ENCODE measurements around the gene ROBO1. TPM values are rescaled to one million over a fixed set of nuclear protein-coding genes. Genes with fewer than 3 reads are reported as not detected.

Gene ROBO1
- total RNA-seq, 1 donor from 2014 or later, result 250 TPM

DNA sequence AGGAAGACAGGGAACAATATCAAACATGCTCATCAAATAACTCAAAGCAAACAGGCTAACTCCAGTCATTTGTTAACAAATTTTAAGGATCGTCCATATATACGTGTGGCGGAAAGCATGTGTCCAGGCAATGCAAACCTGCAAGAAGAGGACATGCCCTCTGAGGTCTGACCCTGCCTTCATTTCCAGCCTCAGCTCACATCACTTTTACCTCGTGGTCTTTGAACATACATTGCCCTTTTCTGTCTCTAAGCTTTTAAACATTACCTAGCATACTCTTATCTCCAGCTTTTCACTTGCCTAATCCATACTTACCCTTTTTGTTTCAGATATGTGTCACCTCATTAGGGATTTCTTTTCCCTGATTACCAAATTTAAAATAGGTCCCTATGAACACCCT, 944.4 kb downstream of the ROBO1 start:
- Mint-ChIP-seq H3K4me1 (ENCODE audit: unreplicated experiment) (peaks cover 5% of the 10 kb centered on the region), H3K27ac (ENCODE audit: unreplicated experiment) (no peak overlapping the region), H3K27me3 (ENCODE audit: unreplicated experiment) (peaks cover 2% of the 10 kb centered on the region), H3K9me3 (ENCODE audit: unreplicated experiment) (no peaks in the 10 kb centered on the region), H3K4me3 (ENCODE audit: unreplicated experiment) (no peak overlapping the region), H3K36me3 (ENCODE audit: low read depth, unreplicated experiment) (peaks cover 4% of the 10 kb centered on the region)
- TF ChIP-seq, protein P1, sequence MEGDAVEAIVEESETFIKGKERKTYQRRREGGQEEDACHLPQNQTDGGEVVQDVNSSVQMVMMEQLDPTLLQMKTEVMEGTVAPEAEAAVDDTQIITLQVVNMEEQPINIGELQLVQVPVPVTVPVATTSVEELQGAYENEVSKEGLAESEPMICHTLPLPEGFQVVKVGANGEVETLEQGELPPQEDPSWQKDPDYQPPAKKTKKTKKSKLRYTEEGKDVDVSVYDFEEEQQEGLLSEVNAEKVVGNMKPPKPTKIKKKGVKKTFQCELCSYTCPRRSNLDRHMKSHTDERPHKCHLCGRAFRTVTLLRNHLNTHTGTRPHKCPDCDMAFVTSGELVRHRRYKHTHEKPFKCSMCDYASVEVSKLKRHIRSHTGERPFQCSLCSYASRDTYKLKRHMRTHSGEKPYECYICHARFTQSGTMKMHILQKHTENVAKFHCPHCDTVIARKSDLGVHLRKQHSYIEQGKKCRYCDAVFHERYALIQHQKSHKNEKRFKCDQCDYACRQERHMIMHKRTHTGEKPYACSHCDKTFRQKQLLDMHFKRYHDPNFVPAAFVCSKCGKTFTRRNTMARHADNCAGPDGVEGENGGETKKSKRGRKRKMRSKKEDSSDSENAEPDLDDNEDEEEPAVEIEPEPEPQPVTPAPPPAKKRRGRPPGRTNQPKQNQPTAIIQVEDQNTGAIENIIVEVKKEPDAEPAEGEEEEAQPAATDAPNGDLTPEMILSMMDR (IDR thresholded peaks at IDR 0.05; ENCODE audit: unreplicated experiment), result no peak
- no peak for DNase-seq (ENCODE audit: low spot score)

DNA sequence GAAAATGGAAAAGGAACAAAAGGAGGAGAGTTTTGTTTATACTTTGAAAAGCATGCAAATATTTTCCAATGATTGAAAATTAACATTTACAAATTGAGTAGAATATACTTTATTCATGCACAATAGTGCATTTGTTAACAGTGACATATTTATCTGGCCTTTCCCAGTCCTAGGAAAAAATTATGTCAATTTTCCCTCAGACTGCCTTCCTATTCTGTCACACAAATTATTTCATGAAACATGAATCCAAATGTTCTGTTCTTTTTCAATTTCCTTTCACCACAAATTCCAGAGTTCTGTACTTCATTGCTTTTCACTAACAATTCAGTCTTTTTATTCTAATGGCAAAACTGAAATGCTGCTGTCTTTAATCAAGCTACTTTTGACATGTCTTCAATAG, 945.1 kb downstream of the ROBO1 start:
- Mint-ChIP-seq H3K27ac (ENCODE audit: unreplicated experiment) (no peak overlapping the region), H3K4me3 (ENCODE audit: unreplicated experiment) (no peak overlapping the region), H3K27me3 (ENCODE audit: unreplicated experiment) (peaks cover 2% of the 10 kb centered on the region), H3K4me1 (ENCODE audit: unreplicated experiment) (peaks cover 5% of the 10 kb centered on the region), H3K36me3 (ENCODE audit: low read depth, unreplicated experiment) (peaks cover 4% of the 10 kb centered on the region), H3K9me3 (ENCODE audit: unreplicated experiment) (no peaks in the 10 kb centered on the region)
- DNase-seq (ENCODE audit: low spot score), result no peak
- TF ChIP-seq, protein P1 (IDR thresholded peaks at IDR 0.05; ENCODE audit: unreplicated experiment), result no peak

DNA sequence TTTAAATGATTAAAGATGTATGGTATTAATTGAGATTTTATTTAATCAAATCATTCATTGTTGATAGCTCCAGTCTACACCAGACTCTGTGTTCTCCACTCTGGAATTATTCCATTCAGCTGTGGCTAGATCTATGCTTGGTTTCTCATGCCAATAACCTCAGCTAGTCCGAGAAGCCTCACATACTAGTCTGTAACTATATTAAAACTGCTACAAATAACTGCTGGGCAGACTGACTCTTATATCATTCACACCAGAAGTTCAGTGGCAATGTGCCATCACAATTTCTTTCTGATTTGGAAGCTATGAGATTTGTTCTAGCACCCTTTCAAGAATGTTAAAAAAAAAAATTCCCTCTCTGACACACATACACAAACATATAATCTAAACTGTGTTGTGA, 947.3 kb downstream of the ROBO1 start:
- H3K27ac Mint-ChIP-seq (ENCODE audit: unreplicated experiment), result no peak overlapping the region
- no peaks in the 10 kb centered on the region for H3K9me3 Mint-ChIP-seq (ENCODE audit: unreplicated experiment)
- peaks cover 5% of the 10 kb centered on the region for H3K4me1 Mint-ChIP-seq (ENCODE audit: unreplicated experiment)
- no peaks in the 10 kb centered on the region for H3K36me3 Mint-ChIP-seq (ENCODE audit: low read depth, unreplicated experiment)
- no peak overlapping the region for H3K4me3 Mint-ChIP-seq (ENCODE audit: unreplicated experiment)
- TF ChIP-seq, protein P1 (IDR thresholded peaks at IDR 0.05; ENCODE audit: unreplicated experiment), result no peak
- H3K27me3 Mint-ChIP-seq (ENCODE audit: unreplicated experiment), result no peaks in the 10 kb centered on the region
- no peak for DNase-seq (ENCODE audit: low spot score)

DNA sequence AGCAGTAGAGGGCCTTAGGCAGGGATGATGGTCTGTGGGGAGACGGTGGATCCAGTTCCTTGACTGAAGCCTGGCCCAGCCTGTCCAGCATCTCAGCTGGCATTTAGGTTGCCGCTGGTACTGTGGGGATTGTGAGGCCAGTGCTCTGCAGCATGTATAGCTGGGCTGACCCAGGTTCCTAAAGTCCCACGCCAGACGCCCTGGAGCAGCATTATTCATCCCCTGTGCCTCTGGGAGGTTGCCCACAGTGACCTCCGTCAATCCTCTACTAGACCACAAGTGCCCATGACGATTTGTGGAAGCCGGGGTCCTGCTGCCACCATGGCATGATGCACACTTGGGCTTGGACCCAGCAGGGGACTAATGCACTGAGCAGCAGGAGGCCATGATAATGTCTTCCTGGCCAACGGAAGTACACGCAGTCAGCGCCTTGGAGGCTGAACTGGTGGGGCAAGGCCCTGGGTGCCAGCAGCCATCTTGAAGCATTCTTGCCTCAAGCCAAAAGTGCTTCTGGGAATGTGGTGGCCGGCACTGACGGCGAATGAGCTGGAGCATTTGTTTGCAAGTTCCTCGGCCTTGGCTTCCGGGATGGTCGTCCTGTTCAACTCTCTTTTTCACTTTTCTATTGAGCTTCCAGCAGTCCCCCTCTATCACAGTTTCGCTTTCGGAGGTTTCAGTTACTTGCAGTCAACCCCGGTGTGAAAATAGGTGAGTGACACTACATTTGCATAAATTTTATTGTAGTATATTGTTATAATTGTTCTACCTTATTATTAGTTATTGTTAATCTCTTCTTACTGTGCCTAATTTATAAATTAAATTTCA, 949.4 kb downstream of the ROBO1 start:
- no peaks in the 10 kb centered on the region for H3K9me3 Mint-ChIP-seq (ENCODE audit: unreplicated experiment)
- no peaks in the 10 kb centered on the region for H3K27me3 Mint-ChIP-seq (ENCODE audit: unreplicated experiment)
- H3K4me1 Mint-ChIP-seq (ENCODE audit: unreplicated experiment), result peaks cover 7% of the 10 kb centered on the region

More for the DNA sequence above, 949.4 kb downstream of the ROBO1 start:
- Mint-ChIP-seq H3K27ac (ENCODE audit: unreplicated experiment) (no peak overlapping the region), H3K36me3 (ENCODE audit: low read depth, unreplicated experiment) (no peaks in the 10 kb centered on the region), H3K4me3 (ENCODE audit: unreplicated experiment) (no peak overlapping the region)
- no peak for DNase-seq (ENCODE audit: low spot score)
- TF ChIP-seq, protein P1 (IDR thresholded peaks at IDR 0.05; ENCODE audit: unreplicated experiment), result no peak

Measured in endothelial cell (in vitro differentiated cells).